T-cell (primary cell): ENCODE results near the gene MYH9. TPM values are rescaled to one million over a fixed set of nuclear protein-coding genes. Genes with fewer than 3 reads are reported as not detected.

Source experiments
- ATAC-seq, 4 experiments: fragments of 200-7000 bp in 3 of 4; fragments of 150-1000 bp in 1 of 4; cut with Tn5 transposase; replicated peaks in 1 of 4; 1 replicate in 3 of 4; 2 replicates in 1 of 4; pipeline ENCODE4 v1.10.0; 2021; ENCODE audit warnings: moderate library complexity in 3 of 4, mild to moderate bottlenecking in 2 of 4, moderate number of reproducible peaks in 1 of 4
- CTCF ChIA-PET, 2 donors: fragments of 300-600 bp; sonication (Branson Sonifier 250); formaldehyde crosslinking; loops; one replicate each; lab custom pipeline; 2022; ENCODE audit warnings: antibody characterized with exemption in 2 of 2; lab: Charles Lee
- POLR2A ChIA-PET, 2 donors: fragments of 300-600 bp; sonication (Branson Sonifier 250); formaldehyde crosslinking; loops; one replicate each; lab custom pipeline; 2022; ENCODE audit warnings: antibody characterized with exemption in 2 of 2; lab: Charles Lee
- DNase-seq, 35 experiments: peaks; one replicate each; pipeline versions ENCODE4 v3.0.0 to v3.0.0-alpha.2; 2013 to 2023
- H3K27ac ChIP-seq: one replicate; pipeline ENCODE4 v1.5.1; 2013; ENCODE audit warnings: low read length
- H3K27me3 ChIP-seq, 2 experiments: replicated peaks in 1 of 2; 1 replicate in 1 of 2; 2 replicates in 1 of 2; pipeline versions ENCODE4 v1.6.1 to v1.7.0; 2013; ENCODE audit warnings: low read length in 1 of 2, mixed read lengths in 1 of 2; ENCODE audit not compliant: control insufficient read depth in 2 of 2, insufficient read depth in 2 of 2; ENCODE audit errors: extremely low read depth in 1 of 2
- H3K36me3 ChIP-seq, 2 donors: 1 replicate in 1 of 2; 2 replicates in 1 of 2; pipeline versions ENCODE4 v1.6.1 to v1.7.0; 2013; ENCODE audit warnings: low read length in 1 of 2; ENCODE audit not compliant: control insufficient read depth in 2 of 2, insufficient read depth in 1 of 2; ENCODE audit errors: extremely low read depth in 1 of 2
- H3K4me1 ChIP-seq, 2 experiments: 1 replicate in 1 of 2; 2 replicates in 1 of 2; pipeline versions ENCODE4 v1.6.1 to v1.7.0; 2013; ENCODE audit warnings: low read length in 2 of 2, mixed read lengths in 1 of 2; ENCODE audit not compliant: insufficient read depth in 2 of 2, control insufficient read depth in 1 of 2; ENCODE audit errors: extremely low read depth in 1 of 2
- H3K4me3 ChIP-seq, 2 donors: 1 replicate in 1 of 2; 2 replicates in 1 of 2; pipeline versions ENCODE4 v1.5.1 to v1.7.0; 2013; ENCODE audit warnings: mild to moderate bottlenecking in 2 of 2, low read length in 1 of 2, moderate library complexity in 1 of 2; ENCODE audit not compliant: control insufficient read depth in 1 of 2; ENCODE audit errors: extremely low read depth in 1 of 2
- H3K9me3 ChIP-seq: 2 replicates; pipeline ENCODE4 v1.7.0; 2013
- H3K27ac Mint-ChIP-seq, 2 donors: one replicate each; pipeline ENCODE4 v1.8.0; 2020 to 2021; ENCODE audit warnings: mild to moderate bottlenecking in 2 of 2, mixed read lengths in 2 of 2
- H3K27me3 Mint-ChIP-seq, 2 donors: one replicate each; pipeline ENCODE4 v1.8.0; 2021 to 2022; ENCODE audit warnings: mixed read lengths in 2 of 2
- H3K36me3 Mint-ChIP-seq: one replicate; pipeline ENCODE4 v1.8.0; 2021; ENCODE audit warnings: mixed read lengths
- H3K4me1 Mint-ChIP-seq, 3 donors: one replicate each; pipeline ENCODE4 v1.8.0; 2020 to 2022; ENCODE audit warnings: mixed read lengths in 3 of 3, mild to moderate bottlenecking in 1 of 3
- H3K4me3 Mint-ChIP-seq, 3 donors: one replicate each; pipeline ENCODE4 v1.8.0; 2020 to 2022; ENCODE audit warnings: mild to moderate bottlenecking in 3 of 3, mixed read lengths in 3 of 3, moderate library complexity in 3 of 3
- H3K9me3 Mint-ChIP-seq, 3 donors: one replicate each; pipeline ENCODE4 v1.8.0; 2020 to 2022; ENCODE audit warnings: mixed read lengths in 3 of 3
- WGBS: methylation state at CpG from one replicate; pipeline ENCODE4 v1.1.5; 2013; ENCODE audit warnings: missing lambda C conversion rate; ENCODE audit not compliant: insufficient coverage; 5-methylcytosine and 5-hydroxymethylcytosine counted together
- total RNA-seq, 35 experiments: library from RNA in 6 of 35; stranded (reverse) in 6 of 35; fragments of 120-200 nt in 1 of 35; gene quantifications; one replicate each; pipeline versions ENCODE4 v1.2.1 to v1.2.4 and lab custom pipeline; 2013 to 2026

Gene MYH9
- total RNA-seq, 5 donors from 2014 or later (not counting 1 experiment from before 2014, with no cell fraction given) = 816 to 1,109 (median 896) TPM

- H3K27me3 ChIP-seq = no peaks in the 10 kb centered on the region
- H3K4me1 ChIP-seq = peaks cover 46 to 95% of the 10 kb centered on the region in 2 experiments
- DNase-seq (no peak), ATAC-seq (no peak)
- H3K36me3 Mint-ChIP-seq = peaks cover 10% of the 10 kb centered on the region
- ChIA-PET CTCF (interaction anchor here (0.6 to 1.2 kb wide), 2 partner anchors 13 to 118 kb away, joined by 3 to 4 read pairs; no protein-coding TSS in a partner anchor), POLR2A (interaction anchor here (0.6 to 0.7 kb wide), 2 partner anchors 27 to 109 kb away, joined by 3 read pairs; no protein-coding TSS in a partner anchor)
- H3K4me3 Mint-ChIP-seq = peak overlapping the region; percentile 58 to 98 (median 65)
- H3K27ac ChIP-seq = peak overlapping the region; percentile 70
- H3K27me3 Mint-ChIP-seq = no peaks in the 10 kb centered on the region
- peak overlapping the region in 1 of 2 donors; percentile 2 for H3K4me3 ChIP-seq
- H3K9me3 ChIP-seq = no peaks in the 10 kb centered on the region
- peaks cover 89 to 93% (median 90%) of the 10 kb centered on the region in 3 donors for H3K4me1 Mint-ChIP-seq
- H3K9me3 Mint-ChIP-seq = no peaks in the 10 kb centered on the region
- peak overlapping the region; percentile 92 to 94 for H3K27ac Mint-ChIP-seq
- H3K36me3 ChIP-seq = peaks cover 5 to 39% of the 10 kb centered on the region in 2 donors
- WGBS = 69% methylated on average over 14 of the region's 22 CpGs
Observed at GRCh38 chr22:36351921-36352802, 35.6 kb downstream of the MYH9 start.

DNA sequence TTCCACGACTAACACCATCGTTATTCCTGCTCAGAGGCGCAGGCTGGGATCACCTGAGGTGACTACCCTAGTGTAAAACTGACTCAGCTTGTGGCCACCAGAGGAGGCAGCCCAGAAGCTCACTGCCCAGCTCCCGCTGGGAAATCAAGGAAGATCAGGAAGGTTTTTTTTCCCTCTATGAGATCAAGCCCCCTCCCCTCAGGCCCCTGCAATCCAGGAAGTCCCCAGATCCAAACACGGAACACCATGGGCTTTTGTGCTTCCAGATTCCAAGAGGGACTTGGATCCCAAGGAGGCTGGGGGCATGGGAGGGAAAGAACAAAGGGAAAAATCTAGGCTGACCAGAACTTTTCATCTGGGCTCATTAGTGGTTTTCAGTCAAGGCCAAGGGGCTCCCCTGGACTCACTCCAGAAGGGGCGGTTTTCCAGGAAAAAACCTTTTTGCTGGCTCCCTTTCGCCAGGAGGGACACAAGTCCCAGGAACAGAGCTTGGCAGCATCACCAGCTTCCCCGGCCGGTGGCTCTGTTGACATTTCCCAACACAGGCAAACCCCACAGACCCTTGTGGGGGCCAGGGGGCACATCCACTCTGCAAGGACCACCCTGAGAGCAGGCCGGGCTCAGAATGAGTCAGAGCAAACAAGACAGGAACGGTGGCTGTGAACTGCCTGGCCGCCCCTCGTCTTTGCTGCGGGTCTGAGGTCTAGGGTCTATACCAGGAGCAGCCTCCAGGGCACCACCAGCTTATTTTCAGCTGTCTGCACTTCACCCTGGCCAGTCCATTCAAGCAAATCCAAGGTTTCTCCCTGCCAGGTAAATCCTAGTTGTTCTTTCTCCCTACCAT, 36.8 kb downstream of the MYH9 start:
- peaks cover 40 to 95% of the 10 kb centered on the region in 2 experiments for H3K4me1 ChIP-seq
- H3K27me3 ChIP-seq = no peaks in the 10 kb centered on the region
- 72% methylated on average over 10 of the region's 14 CpGs for WGBS
- CTCF ChIA-PET = interaction anchor here in 1 of 2 donors (1.0 kb wide), 1 partner anchor 26 kb away, joined by 4 read pairs; no protein-coding TSS in a partner anchor
- Mint-ChIP-seq H3K27me3 (no peaks in the 10 kb centered on the region), H3K4me3 (peak overlapping the region; percentile 58 to 98 (median 58)), H3K27ac (peak overlapping the region; percentile 92 to 94), H3K9me3 (no peaks in the 10 kb centered on the region), H3K4me1 (peaks cover 89 to 92% (median 91%) of the 10 kb centered on the region in 3 donors), H3K36me3 (peaks cover 12% of the 10 kb centered on the region)
- POLR2A ChIA-PET = interaction anchor here in 1 of 2 donors (0.6 kb wide), 1 partner anchor 110 kb away, joined by 3 read pairs; no protein-coding TSS in a partner anchor
- H3K9me3 ChIP-seq = no peaks in the 10 kb centered on the region
- H3K4me3 ChIP-seq = no peak overlapping the region
- H3K27ac ChIP-seq = peak overlapping the region; percentile 70
- DNase-seq (no peak), ATAC-seq (no peak)
- H3K36me3 ChIP-seq = peaks cover 8 to 50% of the 10 kb centered on the region in 2 donors

DNA sequence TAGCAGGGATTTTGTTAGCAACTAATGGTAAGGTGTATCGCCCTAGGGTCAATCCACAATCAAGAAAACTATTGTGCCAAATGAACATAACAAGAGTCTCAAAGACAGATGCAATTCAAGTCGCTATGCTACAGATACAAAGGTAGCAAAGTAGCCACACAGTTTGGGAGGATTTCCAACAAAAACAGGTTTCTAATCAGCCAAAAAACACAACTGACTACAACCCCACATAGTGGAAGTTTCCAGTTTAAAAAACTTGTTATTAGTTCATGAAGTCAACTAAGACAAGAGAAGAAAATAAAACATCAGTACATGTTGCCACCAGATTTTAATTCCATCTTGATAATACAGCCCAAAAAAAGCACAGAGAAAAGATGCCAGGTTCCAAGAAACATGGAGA, 38.0 kb downstream of the MYH9 start:
- Histone ChIP-seq H3K36me3 (peaks cover 8 to 48% of the 10 kb centered on the region in 2 donors), H3K4me1 (peaks cover 31 to 94% of the 10 kb centered on the region in 2 experiments), H3K27me3 (no peaks in the 10 kb centered on the region), H3K9me3 (no peaks in the 10 kb centered on the region), H3K4me3 (no peak overlapping the region), H3K27ac (peak overlapping the region; percentile 70)
- Mint-ChIP-seq H3K27ac (peak overlapping the region; percentile 92 to 94), H3K36me3 (peaks cover 12% of the 10 kb centered on the region), H3K4me1 (peaks cover 88 to 91% (median 89%) of the 10 kb centered on the region in 3 donors), H3K4me3 (peak overlapping the region in 2 of 3 donors; percentile 1 to 98), H3K9me3 (no peaks in the 10 kb centered on the region), H3K27me3 (no peaks in the 10 kb centered on the region)
- ChIA-PET POLR2A (no interaction called here), CTCF (no interaction called here)
- DNase-seq (no peak), ATAC-seq (no peak)
- WGBS = no CpG with 5 or more reads among the region's 2 CpGs

DNA sequence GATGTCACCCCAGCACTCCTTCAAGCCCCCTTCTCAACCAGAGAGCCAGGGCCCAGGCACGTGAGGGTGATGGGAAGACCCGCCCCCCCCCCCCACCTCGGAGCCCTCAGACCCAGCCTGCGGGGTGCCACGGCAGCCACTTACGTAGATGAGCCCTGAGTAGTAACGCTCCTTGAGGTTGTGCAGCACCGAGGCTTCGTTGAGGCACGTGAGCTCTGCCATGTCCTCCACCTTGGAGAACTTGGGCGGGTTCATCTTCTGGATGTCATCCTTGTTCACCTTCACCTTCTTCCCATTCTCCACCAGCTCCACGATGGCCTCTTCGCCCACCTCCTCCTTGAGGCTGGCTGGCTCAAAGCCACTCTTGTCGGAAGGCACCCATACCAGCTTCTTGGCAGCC, 39.0 kb downstream of the MYH9 start:
- H3K36me3 ChIP-seq = peaks cover 9 to 55% of the 10 kb centered on the region in 2 donors
- H3K4me3 ChIP-seq = no peak overlapping the region
- Mint-ChIP-seq H3K9me3 (no peaks in the 10 kb centered on the region), H3K4me3 (peak overlapping the region; percentile 35 to 98 (median 48)), H3K27ac (peak overlapping the region; percentile 92 to 94), H3K36me3 (peaks cover 20% of the 10 kb centered on the region), H3K27me3 (no peaks in the 10 kb centered on the region), H3K4me1 (peaks cover 88 to 91% (median 89%) of the 10 kb centered on the region in 3 donors)
- ATAC-seq (peak in 3 of 4 experiments; percentile 29 to 70 (median 34)), DNase-seq (peak in 3 of 35 experiments; percentile 29 to 66 (median 51))
- peaks cover 35 to 94% of the 10 kb centered on the region in 2 experiments for H3K4me1 ChIP-seq
- WGBS = 68% methylated on average over 10 of the region's 14 CpGs
- no peaks in the 10 kb centered on the region for H3K9me3 ChIP-seq
- H3K27ac ChIP-seq = peak overlapping the region; percentile 70
- no peaks in the 10 kb centered on the region for H3K27me3 ChIP-seq
- ChIA-PET CTCF (interaction anchor here in 1 of 2 donors (0.8 kb wide), 1 partner anchor 122 kb away, joined by 3 read pairs; no protein-coding TSS in a partner anchor), POLR2A (no interaction called here)

- Mint-ChIP-seq H3K9me3 (no peaks in the 10 kb centered on the region), H3K4me1 (peaks cover 85 to 90% (median 88%) of the 10 kb centered on the region in 3 donors), H3K36me3 (peaks cover 27% of the 10 kb centered on the region), H3K4me3 (peak overlapping the region in 1 of 3 donors; percentile 40), H3K27me3 (no peaks in the 10 kb centered on the region), H3K27ac (peak overlapping the region; percentile 79 to 85)
- H3K9me3 ChIP-seq = no peaks in the 10 kb centered on the region
- POLR2A ChIA-PET = interaction anchor here in 1 of 2 donors (0.6 kb wide), 1 partner anchor 8 kb away, joined by 4 read pairs; no protein-coding TSS in a partner anchor
- no peak overlapping the region for H3K4me3 ChIP-seq
- peaks cover 15 to 67% of the 10 kb centered on the region in 2 donors for H3K36me3 ChIP-seq
- peaks cover 31 to 94% of the 10 kb centered on the region in 2 experiments for H3K4me1 ChIP-seq
- DNase-seq (no peak), ATAC-seq (no peak)
- no peak overlapping the region for H3K27ac ChIP-seq
- H3K27me3 ChIP-seq = no peaks in the 10 kb centered on the region
- CTCF ChIA-PET = no interaction called here
- 70% methylated on average over 5 of the region's 5 CpGs for WGBS
Observed at GRCh38 chr22:36347094-36347493, 40.7 kb downstream of the MYH9 start.
